GM19468 (cell line): Measurements from ENCODE around the gene TIPIN.
"Not testable (repeated sequence)": the region's sequence is repeated elsewhere in the genome, so short reads cannot be mapped to it uniquely, and the experiment has no call there.

Experiments
- ATAC-seq: cut with Tn5 transposase; IDR thresholded peaks from one replicate; pipeline ENCODE4 v1.9.1; 2021; ENCODE audit warnings: mild to moderate bottlenecking, moderate library complexity, moderate number of reproducible peaks; ENCODE audit not compliant: unreplicated experiment; ENCODE audit errors: extremely low read depth

Gene TIPIN

GRCh38 chr15:66386204-66387123, 30.0 kb upstream of the TIPIN start, which contains the start of gene MAP2K1:
TSS of gene MAP2K1 (plus strand) at chr15:66386912. CDS start at chr15:66387348, 436 bp downstream.
- peak; percentile 68 for ATAC-seq

- ATAC-seq: not testable (repeated sequence)
These were observed 24.9 kb upstream of the TIPIN start for GRCh38 chr15:66381376-66381775.

GRCh38 chr15:66378814-66379430, 22.4 kb upstream of the TIPIN start:
- ATAC-seq: no peak

GRCh38 chr15:66374179-66374578, 17.7 kb upstream of the TIPIN start:
- ATAC-seq: no peak

GRCh38 chr15:66369773-66370651, 13.5 kb upstream of the TIPIN start:
- no peak for ATAC-seq

- no peak for ATAC-seq
These were observed 8.6 kb upstream of the TIPIN start for GRCh38 chr15:66364944-66365528.

- no peak for ATAC-seq
These were observed 6.3 kb upstream of the TIPIN start for GRCh38 chr15:66362776-66363175.

GRCh38 chr15:66361745-66362460, 5.4 kb upstream of the TIPIN start:
- not testable (repeated sequence) for ATAC-seq

GRCh38 chr15:66359740-66360139, 3.3 kb upstream of the TIPIN start:
- no peak for ATAC-seq

GRCh38 chr15:66356077-66356358, 467 bp downstream of the TIPIN start:
- ATAC-seq: no peak

- ATAC-seq: not testable (repeated sequence)
These were observed 8.0 kb downstream of the TIPIN start for GRCh38 chr15:66348530-66348929.

GRCh38 chr15:66328771-66329170, 27.7 kb downstream of the TIPIN start:
- ATAC-seq: no peak

GRCh38 chr15:66327736-66328135, 28.7 kb downstream of the TIPIN start:
- no peak for ATAC-seq

GRCh38 chr15:66326051-66326450, 30.4 kb downstream of the TIPIN start:
- no peak for ATAC-seq

- no peak for ATAC-seq
These were observed 33.1 kb downstream of the TIPIN start for GRCh38 chr15:66323312-66323928.

- no peak for ATAC-seq
These were observed 44.3 kb downstream of the TIPIN start for GRCh38 chr15:66312144-66312543.

- no peak for ATAC-seq
These were observed 45.7 kb downstream of the TIPIN start for GRCh38 chr15:66310786-66311185.

GRCh38 chr15:66309828-66310227, 46.7 kb downstream of the TIPIN start:
- no peak for ATAC-seq

GRCh38 chr15:66308531-66308930, 48.0 kb downstream of the TIPIN start:
- ATAC-seq: no peak
